Measurements from ENCODE around the gene RALA.

Gene RALA

GRCh38 chr7:39703144-39703543 is 79.8 kb downstream of the RALA start:
- peak; percentile 39 for TF ChIP-seq CTCF (conservative IDR thresholded peaks at IDR 0.05; ENCODE audit: control insufficient read depth, insufficient read depth, low read depth, low read length)
- peak; percentile 78 for DNase-seq (ENCODE audit: low read depth)
- no peak overlapping the region for H3K4me3 ChIP-seq (ENCODE audit: control insufficient read depth, low read depth, low read length)

GRCh38 chr7:39709029-39709428 is 85.7 kb downstream of the RALA start:
- no peak overlapping the region for H3K4me3 ChIP-seq (ENCODE audit: control insufficient read depth, low read depth, low read length)
- TF ChIP-seq CTCF (conservative IDR thresholded peaks at IDR 0.05; ENCODE audit: control insufficient read depth, insufficient read depth, low read depth, low read length): no peak
- DNase-seq (ENCODE audit: low read depth): no peak

DNA sequence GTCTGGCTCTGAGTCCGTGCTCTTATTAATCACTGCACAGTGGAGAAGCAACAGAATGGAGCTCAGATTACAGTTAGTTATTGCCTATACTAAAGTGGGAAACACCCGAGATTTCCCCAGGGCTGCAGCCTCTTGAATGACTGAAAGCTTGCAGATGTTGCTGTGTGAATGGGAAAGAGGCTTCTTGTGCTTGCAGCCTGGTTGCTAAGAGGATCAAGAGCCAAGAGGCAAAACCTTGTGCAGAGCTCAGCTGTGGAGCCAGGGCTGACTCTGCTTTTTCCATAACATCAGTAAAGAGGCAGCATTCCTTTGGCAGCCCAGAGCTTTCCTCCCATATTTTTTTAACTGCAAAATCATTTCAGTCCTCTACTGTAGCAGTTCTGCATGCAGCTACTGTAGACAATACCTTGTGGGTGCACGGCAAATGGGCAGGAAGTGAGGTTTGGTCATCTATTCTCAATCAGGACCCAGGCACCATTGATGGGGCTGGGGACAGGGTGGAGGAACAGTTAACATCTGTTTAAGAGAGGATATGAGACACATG is 86.5 kb downstream of the RALA start:
- no peak overlapping the region for H3K4me3 ChIP-seq (ENCODE audit: control insufficient read depth, low read depth, low read length)
- no peak for TF ChIP-seq CTCF (conservative IDR thresholded peaks at IDR 0.05; ENCODE audit: control insufficient read depth, insufficient read depth, low read depth, low read length)

DNA sequence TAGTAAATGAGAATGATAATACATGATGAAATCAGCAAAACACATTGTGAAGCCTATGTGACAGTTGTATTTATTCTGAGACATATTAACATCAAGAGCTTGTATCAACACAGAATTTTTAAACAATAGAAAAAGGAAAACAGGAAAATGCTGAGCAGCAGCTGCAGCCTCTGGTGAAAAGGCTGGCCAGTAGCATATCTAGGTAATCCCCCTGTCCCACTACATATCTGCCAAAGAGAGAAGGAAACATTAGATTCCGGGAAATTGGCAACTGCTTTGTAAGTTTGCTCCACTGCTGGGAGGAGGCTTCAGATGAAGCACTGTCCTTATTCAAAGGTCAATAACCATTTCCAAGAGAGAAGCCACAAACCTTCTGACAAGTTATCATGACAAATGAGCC is 89.4 kb downstream of the RALA start:
- DNase-seq (ENCODE audit: low read depth): no peak
- H3K4me3 ChIP-seq (ENCODE audit: control insufficient read depth, low read depth, low read length): no peak overlapping the region
- no peak for TF ChIP-seq CTCF (conservative IDR thresholded peaks at IDR 0.05; ENCODE audit: control insufficient read depth, insufficient read depth, low read depth, low read length)

More for the DNA sequence above, 86.5 kb downstream of the RALA start:
- peak; percentile 88 for DNase-seq (ENCODE audit: low read depth)

DNA sequence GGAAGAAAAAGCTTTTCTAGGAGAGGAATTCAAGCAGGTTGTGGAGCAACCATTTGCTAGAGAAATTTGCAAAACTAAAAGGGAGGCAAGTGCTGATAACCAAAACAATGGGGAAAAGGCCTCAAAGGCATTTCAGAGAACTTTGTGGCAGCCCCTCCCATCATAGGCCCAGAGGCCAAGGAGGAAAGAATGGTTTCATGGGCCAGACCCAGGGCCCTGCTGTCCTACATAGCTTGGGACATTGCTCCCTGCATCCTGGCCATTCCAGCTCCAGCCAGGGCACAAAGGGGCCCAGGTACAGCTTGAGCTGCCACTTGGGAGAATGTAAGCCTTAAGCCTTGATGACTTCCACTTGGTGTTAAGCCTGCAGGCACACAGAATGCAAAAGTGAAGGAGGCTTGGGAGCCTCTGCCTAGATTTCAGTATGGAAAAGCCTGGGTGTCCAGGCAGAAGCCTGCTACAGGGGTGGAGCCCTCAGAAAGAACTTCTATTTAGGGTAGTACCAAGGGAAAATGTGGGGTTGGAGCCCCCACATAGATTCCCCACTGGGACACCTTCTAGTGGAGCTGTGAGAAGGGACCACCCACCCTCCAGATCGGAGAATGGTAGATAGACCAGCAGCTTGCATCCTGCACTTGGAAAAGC is 91.2 kb downstream of the RALA start:
- no peak for TF ChIP-seq CTCF (conservative IDR thresholded peaks at IDR 0.05; ENCODE audit: control insufficient read depth, insufficient read depth, low read depth, low read length)
- DNase-seq (ENCODE audit: low read depth): no peak
- H3K4me3 ChIP-seq (ENCODE audit: control insufficient read depth, low read depth, low read length): no peak overlapping the region

- TF ChIP-seq CTCF (conservative IDR thresholded peaks at IDR 0.05; ENCODE audit: control insufficient read depth, insufficient read depth, low read depth, low read length): no peak
- H3K4me3 ChIP-seq (ENCODE audit: control insufficient read depth, low read depth, low read length): no peak overlapping the region
- peak; percentile 59 for DNase-seq (ENCODE audit: low read depth)
Observed at GRCh38 chr7:39720586-39720985, 97.2 kb downstream of the RALA start.

Measured in fibroblast of mammary gland (primary cell).